Heart left ventricle (tissue), 13 donors: ENCODE results near the gene GOLGA2.

Source experiments
- POLR2A ChIP-seq, 2 donors: fragments of 450-650 bp; IDR thresholded peaks; one replicate each; pipeline ENCODE4 v1.6.1; 2017; ENCODE audit warnings: antibody characterized with exemption in 2 of 2, mild to moderate bottlenecking in 2 of 2, moderate library complexity in 2 of 2
- TF ChIP-seq, protein P1 (sequence below), 12 donors: fragments of 200-600 bp; sonication (generic) in 4 of 12; IDR thresholded peaks; one replicate each; pipeline versions ENCODE4 v1.5.0 to v1.8.0; 2018 to 2022; ENCODE audit warnings: antibody characterized with exemption in 12 of 12, mild to moderate bottlenecking in 5 of 12
- donor health status: ischemic (EF 13 %, LVEDD 7.1; RV severe dilation, severe dysfunction).
- donor health status: DM: no; HTN: yes; CAD: no.
- donor health status: DM: no; HTN: no; CAD: no.
- donor health status: ischemic (EF 25% LVEDD 6.9; RV normal size, moderate dysfunction).
- donor health status: ischemic (EF 25% LVEDD 5.7; RV mildly dilated, moderate dysfunction).
- donor health status: ischemic (EF 35%, LVEDD 5.7; RV mildly dilated, moderate dysfunction).
- donor health status: nonischemic (EF 11% LVEDD 7.7; RV severe dilation, severe dysfunction).
- donor health status: DM: yes; HTN: yes; CAD: no.
- donor health status: PGD.
- donor health status: ischemic (EF 29% LVEDD 5.4; RV normal size, mild dysfunction).
- donor health status: nonischemic (EF 23%, LVEDD 6.1; RV moderate dilation, normal function).

GRCh38 chr9:128309551-128309950 lies 33.7 kb upstream of the GOLGA2 start:
- TF ChIP-seq, protein P1, sequence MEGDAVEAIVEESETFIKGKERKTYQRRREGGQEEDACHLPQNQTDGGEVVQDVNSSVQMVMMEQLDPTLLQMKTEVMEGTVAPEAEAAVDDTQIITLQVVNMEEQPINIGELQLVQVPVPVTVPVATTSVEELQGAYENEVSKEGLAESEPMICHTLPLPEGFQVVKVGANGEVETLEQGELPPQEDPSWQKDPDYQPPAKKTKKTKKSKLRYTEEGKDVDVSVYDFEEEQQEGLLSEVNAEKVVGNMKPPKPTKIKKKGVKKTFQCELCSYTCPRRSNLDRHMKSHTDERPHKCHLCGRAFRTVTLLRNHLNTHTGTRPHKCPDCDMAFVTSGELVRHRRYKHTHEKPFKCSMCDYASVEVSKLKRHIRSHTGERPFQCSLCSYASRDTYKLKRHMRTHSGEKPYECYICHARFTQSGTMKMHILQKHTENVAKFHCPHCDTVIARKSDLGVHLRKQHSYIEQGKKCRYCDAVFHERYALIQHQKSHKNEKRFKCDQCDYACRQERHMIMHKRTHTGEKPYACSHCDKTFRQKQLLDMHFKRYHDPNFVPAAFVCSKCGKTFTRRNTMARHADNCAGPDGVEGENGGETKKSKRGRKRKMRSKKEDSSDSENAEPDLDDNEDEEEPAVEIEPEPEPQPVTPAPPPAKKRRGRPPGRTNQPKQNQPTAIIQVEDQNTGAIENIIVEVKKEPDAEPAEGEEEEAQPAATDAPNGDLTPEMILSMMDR (IDR thresholded peaks at IDR 0.05), result no peak
- no peak for TF ChIP-seq POLR2A (IDR thresholded peaks at IDR 0.05)
